K562 (cell line): Measurements from ENCODE around the gene MANBA. TPM values are rescaled to one million over a fixed set of nuclear protein-coding genes. Genes with fewer than 3 reads are reported as not detected.

Experiments used
- ATAC-seq: fragments of 200-7000 bp; cut with Tn5 transposase; 3 replicates; pipeline ENCODE4 v1.9.1; 2020; ENCODE audit warnings: moderate library complexity
- BruUV-seq: library from RNA; stranded (reverse); fragments of 400-500 nt; replicated peaks from 2 replicates; lab custom pipeline; 2021; lab: Mats Ljungman, UMichigan
- CTCF ChIA-PET: fragments of 300-600 bp; formaldehyde crosslinking; extraction: SDS; loops from one replicate; lab custom pipeline; 2021; ENCODE audit warnings: low intra/inter-chr PET ratio; lab: Yijun Ruan, JAX
- POLR2A ChIA-PET: fragments of 300-600, 350-650 bp; sonication (Branson Sonifier 250); formaldehyde crosslinking; extraction: SDS; loops from one replicate; lab custom pipeline; 2021; ENCODE audit warnings: antibody characterized with exemption, inconsistent platforms; lab: Yijun Ruan, JAX
- DNase-seq, 4 experiments: peaks; one replicate each; pipeline versions ENCODE4 v3.0.0 to v3.0.0-alpha.2; 2011 to 2018; ENCODE audit warnings: low spot score in 3 of 4, mixed read lengths in 3 of 4; ENCODE audit errors: extremely low read depth in 1 of 4
- FAIRE-seq: peaks from 2 replicates; lab custom pipeline; 2011; peaks lifted over from hg19 to GRCh38; lab: Jason Lieb, UNC
- H2AFZ ChIP-seq: 2 replicates; pipeline ENCODE4 v1.6.0; 2011; ENCODE audit warnings: low read depth, low read length, control low read depth, inconsistent platforms
- H3K27ac ChIP-seq: fragments of 200-600 bp; 3 replicates; pipeline ENCODE4 v1.8.0; 2011; ENCODE audit warnings: low read depth, mild to moderate bottlenecking, control low read depth, inconsistent platforms, low read length, moderate library complexity, mixed read lengths; ENCODE audit errors: extremely low read depth
- H3K27me3 ChIP-seq, 2 experiments: fragments of 300-600 bp in 1 of 2; 2 replicates in 1 of 2; 3 replicates in 1 of 2; pipeline versions ENCODE4 v1.6.0 to v1.8.0; 2011; ENCODE audit warnings: inconsistent platforms in 2 of 2, low read length in 2 of 2, mild to moderate bottlenecking in 1 of 2, mixed read lengths in 1 of 2, moderate library complexity in 1 of 2; ENCODE audit not compliant: control insufficient read depth in 2 of 2, insufficient read depth in 2 of 2
- H3K36me3 ChIP-seq: fragments of 300-600 bp; 3 replicates; pipeline ENCODE4 v1.8.0; 2011; ENCODE audit warnings: mild to moderate bottlenecking, low read length, inconsistent platforms; ENCODE audit not compliant: control insufficient read depth, insufficient read depth
- H3K4me1 ChIP-seq, 2 experiments: fragments of 200-600 bp in 1 of 2; replicated peaks in 1 of 2; 2 replicates in 1 of 2; 3 replicates in 1 of 2; pipeline versions ENCODE4 v1.5.1 to v1.8.0; 2011; ENCODE audit warnings: inconsistent platforms in 2 of 2, low read length in 2 of 2, mild to moderate bottlenecking in 1 of 2, mixed read lengths in 1 of 2, moderate library complexity in 1 of 2; ENCODE audit not compliant: control insufficient read depth in 2 of 2, insufficient read depth in 2 of 2
- H3K4me2 ChIP-seq: 2 replicates; pipeline ENCODE4 v1.6.1; 2011; ENCODE audit warnings: low read length, control low read depth, inconsistent platforms, mixed read lengths; ENCODE audit not compliant: insufficient read depth
- H3K4me3 ChIP-seq: fragments of 200-600 bp; sonication (generic), shearing (Covaris generic); 2 replicates; pipeline ENCODE4 v1.5.1; 2016; ENCODE audit warnings: control low read depth, inconsistent platforms
- H3K79me2 ChIP-seq: fragments of 200-600 bp; 3 replicates; pipeline ENCODE4 v1.8.0; 2011; ENCODE audit warnings: low read length, inconsistent platforms; ENCODE audit not compliant: control insufficient read depth, insufficient read depth
- H3K9ac ChIP-seq, 2 experiments: 2 replicates each; pipeline versions ENCODE4 v1.6.0 to v1.6.1; 2011; ENCODE audit warnings: low read depth in 2 of 2, low read length in 2 of 2, control low read depth in 1 of 2, inconsistent platforms in 1 of 2, mild to moderate bottlenecking in 1 of 2, mixed read lengths in 1 of 2; ENCODE audit not compliant: insufficient read depth in 1 of 2
- H3K9me1 ChIP-seq: one replicate; pipeline ENCODE4 v1.6.0; 2011; ENCODE audit warnings: inconsistent platforms, mild to moderate bottlenecking, low read length, moderate library complexity; ENCODE audit not compliant: control insufficient read depth, insufficient read depth
- H3K9me3 ChIP-seq: replicated peaks from 2 replicates; pipeline ENCODE4 v1.5.1; 2011; ENCODE audit warnings: low read depth, low read length, inconsistent platforms; ENCODE audit not compliant: control insufficient read depth, insufficient read depth
- H4K20me1 ChIP-seq: replicated peaks from 2 replicates; pipeline ENCODE4 v1.6.1; 2011; ENCODE audit warnings: low read length, inconsistent platforms, mixed read lengths; ENCODE audit not compliant: control insufficient read depth, insufficient read depth
- CEBPG ChIP-seq, 3 experiments: fragments of 200-800 bp in 1 of 3; sonication (Bioruptor generic) in 1 of 3; sonication (generic) in 1 of 3; formaldehyde crosslinking in 1 of 3; IDR thresholded peaks in 2 of 3; conservative IDR thresholded peaks in 1 of 3; 2 replicates each; pipeline versions ENCODE4 v1.6.1 to v1.8.0; 2016 to 2022; ENCODE audit warnings: missing compliant biosample characterization in 2 of 3, missing genetic modification characterization in 2 of 3, mild to moderate bottlenecking in 1 of 3, missing genetic modification reagents in 1 of 3
- CHD7 ChIP-seq: fragments of 200-600 bp; sonication (generic); IDR thresholded peaks from one replicate; pipeline ENCODE4 v1.6.1; 2012; ENCODE audit warnings: mild to moderate bottlenecking, low read depth, low read length, inconsistent platforms
- FIP1L1 ChIP-seq: fragments of 200-400 bp; formaldehyde crosslinking; IDR thresholded peaks from 2 replicates; pipeline ENCODE4 v1.6.1; 2018; ENCODE audit warnings: mild to moderate bottlenecking, low read depth, low read length; ENCODE audit not compliant: poor library complexity, severe bottlenecking
- GATAD2A ChIP-seq: fragments of 450-650 bp; IDR thresholded peaks from 2 replicates; pipeline ENCODE4 v1.6.1; 2017
- WGBS: fragments of 100-300 bp; shearing (Covaris generic); methylation state at CpG from one replicate; pipeline ENCODE4 v1.1.6; 2016; ENCODE audit warnings: low coverage, mixed read lengths; ENCODE audit not compliant: insufficient coverage; ENCODE audit errors: missing lambda C conversion rate; 5-methylcytosine and 5-hydroxymethylcytosine counted together
- in situ Hi-C: fragments of 300-500 bp; cut with MboI; formaldehyde crosslinking; loops from 4 replicates; pipeline ENCODE4 v1.15.0; 2018; ENCODE audit warnings: inconsistent platforms, mixed read lengths
- intact Hi-C: fragments of 100-400 bp; cut with micrococcal nuclease; formaldehyde crosslinking; loops from 2 replicates; pipeline ENCODE4 v1.14.2; 2022
- polyA plus RNA-seq, 8 experiments: library from polyadenylated mRNA; depleted of rRNA in 4 of 8; stranded (reverse) in 5 of 8; unstranded in 3 of 8; fragments of >200 nt; fragmentation: Nextera tagmentation in 2 of 8; fragmentation: Illumina TruSeq in 1 of 8; extraction: Ambion mirVana in 2 of 8; extraction: Trizol in 1 of 8; gene quantifications; 2 replicates each; pipeline versions ENCODE4 v1.2.1 to v1.2.3, GENCODE V29; 2011 to 2014; ENCODE audit warnings: inconsistent platforms in 1 of 8, missing spikeins in 1 of 8
- total RNA-seq, 7 experiments: library from RNA; depleted of rRNA in 6 of 7; stranded (reverse); fragments of >200 nt in 6 of 7; fragmentation: Illumina TruSeq in 2 of 7; extraction: Trizol in 2 of 7; gene quantifications; 2 replicates each; pipeline versions ENCODE4 v1.2.1 to v1.2.3, GENCODE V29; 2011 to 2021; ENCODE audit warnings: low replicate concordance in 1 of 7
- TF ChIP-seq, protein P1 (sequence below): fragments of 250-450 bp; sonication (Bioruptor Pico); IDR thresholded peaks from 2 replicates; pipeline ENCODE4 v1.5.0; 2020; ENCODE audit warnings: mild to moderate bottlenecking

Gene MANBA
- total and polyA plus RNA-seq, 9 of the 15 experiments (the other 6 are each of a cell fraction or from before 2014, with no cell fraction given): 1.8 to 12.9 (median 7.7) TPM

DNA sequence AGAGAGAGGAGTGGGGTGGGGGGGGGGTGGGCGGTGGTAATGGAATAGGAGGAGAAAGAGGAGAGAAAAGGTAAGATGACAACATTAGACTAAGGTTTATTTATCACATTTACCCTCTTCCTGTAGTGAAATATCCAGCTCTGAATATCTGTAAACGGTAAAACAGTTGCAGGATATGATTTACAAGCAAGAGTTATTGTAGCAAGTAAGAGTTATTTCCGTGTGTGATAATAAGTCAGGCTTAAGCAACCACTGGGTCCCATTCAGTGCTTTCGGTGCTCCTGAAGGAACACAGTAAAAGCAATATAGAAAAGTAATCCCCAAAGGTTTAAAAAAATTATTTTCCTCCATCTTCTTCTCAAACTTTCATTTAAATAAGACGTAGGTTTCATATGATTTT is 103.6 kb downstream of the MANBA start:
- no peaks in the 10 kb centered on the region for H3K9me3 ChIP-seq
- no peaks in the 10 kb centered on the region for H3K4me1 ChIP-seq
- H3K9me1 ChIP-seq: no peaks in the 10 kb centered on the region
- H2AFZ ChIP-seq: no peak overlapping the region
- H3K4me3 ChIP-seq: no peak overlapping the region
- no peaks in the 10 kb centered on the region for H3K27me3 ChIP-seq
- ATAC-seq (no peak), FAIRE-seq (no peak), DNase-seq (no peak)
- no peak overlapping the region for H3K4me2 ChIP-seq
- in situ Hi-C loops: no loop called here
- no peaks in the 10 kb centered on the region for H3K36me3 ChIP-seq
- POLR2A ChIA-PET: no interaction called here
- no TSS peak for BruUV-seq
- H4K20me1 ChIP-seq: no peaks in the 10 kb centered on the region
- intact Hi-C loops: no loop called here
- H3K9ac ChIP-seq: no peak overlapping the region
- no peaks in the 10 kb centered on the region for H3K79me2 ChIP-seq
- TF ChIP-seq, protein P1, sequence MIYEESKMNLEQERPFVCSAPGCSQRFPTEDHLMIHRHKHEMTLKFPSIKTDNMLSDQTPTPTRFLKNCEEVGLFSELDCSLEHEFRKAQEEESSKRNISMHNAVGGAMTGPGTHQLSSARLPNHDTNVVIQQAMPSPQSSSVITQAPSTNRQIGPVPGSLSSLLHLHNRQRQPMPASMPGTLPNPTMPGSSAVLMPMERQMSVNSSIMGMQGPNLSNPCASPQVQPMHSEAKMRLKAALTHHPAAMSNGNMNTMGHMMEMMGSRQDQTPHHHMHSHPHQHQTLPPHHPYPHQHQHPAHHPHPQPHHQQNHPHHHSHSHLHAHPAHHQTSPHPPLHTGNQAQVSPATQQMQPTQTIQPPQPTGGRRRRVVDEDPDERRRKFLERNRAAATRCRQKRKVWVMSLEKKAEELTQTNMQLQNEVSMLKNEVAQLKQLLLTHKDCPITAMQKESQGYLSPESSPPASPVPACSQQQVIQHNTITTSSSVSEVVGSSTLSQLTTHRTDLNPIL (CRISPR knock-in tag): no peak
- no peak for TF ChIP-seq CHD7
- TF ChIP-seq FIP1L1: no peak
- TF ChIP-seq CEBPG (CRISPR knock-in tag; IDR thresholded peaks at IDR 0.05): no peak
- TF ChIP-seq CEBPG (tag; conservative IDR thresholded peaks at IDR 0.05 in 1 of 2, IDR thresholded peaks at IDR 0.05 in 1 of 2): no peak
- no peak for TF ChIP-seq GATAD2A
- 34% methylated on average over 4 of the region's 5 CpGs for WGBS
- no peak overlapping the region for H3K27ac ChIP-seq
- CTCF ChIA-PET: no interaction called here
